ENCODE results near the gene TK2. TPM values are rescaled to one million over a fixed set of nuclear protein-coding genes. Genes with fewer than 3 reads are reported as not detected.

TK2 gene
- total and polyA plus RNA-seq, 4 donors = 10.5 to 31.9 (median 21.0) TPM

- Histone ChIP-seq H3K9me3 (ENCODE audit: control insufficient read depth in 4 of 4, low read length in 3 of 4) (no peaks in the 10 kb centered on the region), H3K36me3 (ENCODE audit: control insufficient read depth in 4 of 4, insufficient read depth in 3 of 4, low read depth in 1 of 4, low read length in 3 of 4) (no peaks in the 10 kb centered on the region), H3K4me3 (ENCODE audit: low read depth in 1 of 3, low read length in 3 of 3) (no peak overlapping the region), H3K27ac (ENCODE audit: low read depth in 1 of 2, low read length in 2 of 2) (no peak overlapping the region), H3K9ac (ENCODE audit: low read depth in 1 of 2, low read length in 2 of 2) (no peak overlapping the region), H3K27me3 (ENCODE audit: control insufficient read depth in 4 of 4, insufficient read depth in 4 of 4, low read length in 3 of 4) (peaks cover 0 to 3% (median 0%) of the 10 kb centered on the region in 4 donors), H3K4me1 (ENCODE audit: control insufficient read depth in 4 of 4, insufficient read depth in 4 of 4, low read length in 3 of 4) (peaks cover 0 to 6% (median 5%) of the 10 kb centered on the region in 4 donors)
- WGBS = 46% methylated on average over 5 of the region's 5 CpGs
- no peak for TF ChIP-seq JUND (IDR thresholded peaks at IDR 0.05)
- TF ChIP-seq SP1 (IDR thresholded peaks at IDR 0.05) = no peak
- no peak for TF ChIP-seq ZBTB33 (IDR thresholded peaks at IDR 0.05)
- TF ChIP-seq EGR1 (IDR thresholded peaks at IDR 0.05; ENCODE audit: low read depth in 2 of 2) = no peak
- no peak for TF ChIP-seq FOXA1 (IDR thresholded peaks at IDR 0.05)
- TF ChIP-seq HNF4G (IDR thresholded peaks at IDR 0.05) = no peak
- no peak for TF ChIP-seq YY1 (IDR thresholded peaks at IDR 0.05)
- TF ChIP-seq CTCF (IDR thresholded peaks at IDR 0.05; ENCODE audit: low read depth, low read length, missing input control) = no peak
- TF ChIP-seq ATF3 (IDR thresholded peaks at IDR 0.05) = no peak
- TF ChIP-seq MAX (IDR thresholded peaks at IDR 0.05) = no peak
- no peak for TF ChIP-seq TAF1 (conservative IDR thresholded peaks at IDR 0.05)
- no peak for TF ChIP-seq FOXA2 (IDR thresholded peaks at IDR 0.05)
- TF ChIP-seq REST (IDR thresholded peaks at IDR 0.05) = no peak
- no peak for DNase-seq (ENCODE audit: low spot score)
Observed at GRCh38 chr16:66459878-66460277, 90.0 kb downstream of the TK2 start.

GRCh38 chr16:66458853-66459252, 91.1 kb downstream of the TK2 start:
- H3K9me3 ChIP-seq (ENCODE audit: control insufficient read depth in 4 of 4, low read length in 3 of 4) = no peaks in the 10 kb centered on the region
- DNase-seq (ENCODE audit: low spot score) = no peak
- H3K27ac ChIP-seq (ENCODE audit: low read depth in 1 of 2, low read length in 2 of 2) = no peak overlapping the region
- H3K9ac ChIP-seq (ENCODE audit: low read depth in 1 of 2, low read length in 2 of 2) = no peak overlapping the region
- 86% methylated on average over 7 of the region's 7 CpGs for WGBS
- H3K36me3 ChIP-seq (ENCODE audit: control insufficient read depth in 4 of 4, insufficient read depth in 3 of 4, low read depth in 1 of 4, low read length in 3 of 4) = no peaks in the 10 kb centered on the region
- H3K4me1 ChIP-seq (ENCODE audit: control insufficient read depth in 4 of 4, insufficient read depth in 4 of 4, low read length in 3 of 4) = peaks cover 0 to 6% (median 5%) of the 10 kb centered on the region in 4 donors
- H3K4me3 ChIP-seq (ENCODE audit: low read depth in 1 of 3, low read length in 3 of 3) = no peak overlapping the region
- peaks cover 0 to 3% (median 0%) of the 10 kb centered on the region in 4 donors for H3K27me3 ChIP-seq (ENCODE audit: control insufficient read depth in 4 of 4, insufficient read depth in 4 of 4, low read length in 3 of 4)
- no peak for TF ChIP-seq NR2F2 (IDR thresholded peaks at IDR 0.05)
- no peak for TF ChIP-seq ATF3 (IDR thresholded peaks at IDR 0.05)
- no peak for TF ChIP-seq MAX (IDR thresholded peaks at IDR 0.05)
- TF ChIP-seq REST (IDR thresholded peaks at IDR 0.05) = no peak
- no peak for TF ChIP-seq FOXA1 (IDR thresholded peaks at IDR 0.05)
- no peak for TF ChIP-seq RAD21 (IDR thresholded peaks at IDR 0.05)
- TF ChIP-seq YY1 (IDR thresholded peaks at IDR 0.05) = no peak
- TF ChIP-seq ZBTB33 (IDR thresholded peaks at IDR 0.05) = no peak
- no peak for TF ChIP-seq JUND (IDR thresholded peaks at IDR 0.05)
- no peak for TF ChIP-seq RXRA (IDR thresholded peaks at IDR 0.05)

Data from liver (tissue), 9 donors.